Body of pancreas (tissue), 4 donors: Measurements from ENCODE around the gene KRTAP10-5.

Experiments used
- POLR2A ChIP-seq, 3 donors: fragments of 450-650 bp; IDR thresholded peaks; one replicate each; pipeline ENCODE4 v1.6.1; 2016; ENCODE audit warnings: antibody characterized with exemption in 3 of 3, mild to moderate bottlenecking in 2 of 3
- TF ChIP-seq, protein P1 (sequence below), 7 experiments: fragments of 450-650 bp in 4 of 7; fragments of 200-600 bp in 3 of 7; sonication (generic) in 3 of 7; IDR thresholded peaks; one replicate each; pipeline ENCODE4 v1.5.1; 2016 to 2019; ENCODE audit warnings: antibody characterized with exemption in 7 of 7

DNA sequence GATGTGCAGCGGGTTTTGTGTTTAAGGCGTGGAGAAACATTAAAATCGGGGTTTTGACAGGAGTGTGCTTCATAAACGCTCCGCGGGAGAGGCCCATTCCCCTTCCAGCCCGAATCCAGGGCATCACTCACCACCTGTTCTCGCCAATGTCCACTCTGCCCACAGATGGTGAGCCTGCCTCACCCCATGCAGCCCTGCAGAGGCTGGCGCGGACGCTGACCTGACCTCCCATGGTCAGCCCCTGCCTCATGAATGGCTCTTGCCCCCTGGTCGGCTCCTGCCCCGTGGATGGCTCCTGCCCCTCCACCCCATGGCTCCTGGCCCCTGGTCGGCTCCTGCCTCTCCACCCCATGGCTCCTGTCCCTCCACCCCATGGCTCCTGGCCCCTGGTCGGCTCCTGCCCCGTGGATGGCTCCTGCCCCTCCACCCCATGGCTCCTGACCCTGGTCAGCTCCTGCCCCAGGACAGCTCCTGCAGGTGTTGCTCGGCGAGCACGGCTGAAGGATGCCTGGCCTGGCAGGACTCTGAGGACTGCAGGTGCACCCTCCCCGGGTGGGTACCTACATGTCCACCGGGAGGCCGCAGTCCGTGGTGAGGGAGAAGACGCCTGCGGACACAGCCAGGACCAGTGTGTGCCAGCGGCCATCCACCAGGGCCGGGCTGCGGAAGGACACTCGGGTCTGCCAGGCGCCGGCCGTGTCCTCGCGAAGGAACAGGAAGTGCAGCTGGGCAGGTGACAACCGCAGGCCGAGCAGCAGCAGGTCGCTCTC is 47.1 kb downstream of the KRTAP10-5 start:
- TF ChIP-seq, protein P1, sequence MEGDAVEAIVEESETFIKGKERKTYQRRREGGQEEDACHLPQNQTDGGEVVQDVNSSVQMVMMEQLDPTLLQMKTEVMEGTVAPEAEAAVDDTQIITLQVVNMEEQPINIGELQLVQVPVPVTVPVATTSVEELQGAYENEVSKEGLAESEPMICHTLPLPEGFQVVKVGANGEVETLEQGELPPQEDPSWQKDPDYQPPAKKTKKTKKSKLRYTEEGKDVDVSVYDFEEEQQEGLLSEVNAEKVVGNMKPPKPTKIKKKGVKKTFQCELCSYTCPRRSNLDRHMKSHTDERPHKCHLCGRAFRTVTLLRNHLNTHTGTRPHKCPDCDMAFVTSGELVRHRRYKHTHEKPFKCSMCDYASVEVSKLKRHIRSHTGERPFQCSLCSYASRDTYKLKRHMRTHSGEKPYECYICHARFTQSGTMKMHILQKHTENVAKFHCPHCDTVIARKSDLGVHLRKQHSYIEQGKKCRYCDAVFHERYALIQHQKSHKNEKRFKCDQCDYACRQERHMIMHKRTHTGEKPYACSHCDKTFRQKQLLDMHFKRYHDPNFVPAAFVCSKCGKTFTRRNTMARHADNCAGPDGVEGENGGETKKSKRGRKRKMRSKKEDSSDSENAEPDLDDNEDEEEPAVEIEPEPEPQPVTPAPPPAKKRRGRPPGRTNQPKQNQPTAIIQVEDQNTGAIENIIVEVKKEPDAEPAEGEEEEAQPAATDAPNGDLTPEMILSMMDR (IDR thresholded peaks at IDR 0.05), result no peak
- no peak for TF ChIP-seq POLR2A (IDR thresholded peaks at IDR 0.05)
